Panc1 (cell line): ENCODE results near the gene MARK2. TPM values are rescaled to one million over a fixed set of nuclear protein-coding genes. Genes with fewer than 3 reads are reported as not detected.

Source experiments
- ATAC-seq: fragments of 200-7000 bp; cut with Tn5 transposase; 2 replicates; pipeline ENCODE4 v1.9.1; 2020; ENCODE audit warnings: mild to moderate bottlenecking, moderate library complexity
- BruUV-seq: library from RNA; stranded (reverse); fragments of 400-500 nt; replicated peaks from 2 replicates; lab custom pipeline; 2021; lab: Mats Ljungman, UMichigan
- CTCF ChIA-PET: fragments of 300-600 bp; sonication (Branson Sonifier 250); formaldehyde crosslinking; loops from one replicate; lab custom pipeline; 2022; ENCODE audit warnings: antibody characterized with exemption; lab: Charles Lee
- POLR2A ChIA-PET: fragments of 300-600 bp; sonication (Branson Sonifier 250); formaldehyde crosslinking; loops from one replicate; lab custom pipeline; 2022; ENCODE audit warnings: antibody characterized with exemption; lab: Charles Lee
- DNase-seq: peaks from one replicate; pipeline ENCODE4 v3.0.0-alpha.2; 2010; ENCODE audit warnings: low read depth, low spot score
- H3K27ac ChIP-seq: 2 replicates; pipeline ENCODE4 v1.5.1; 2011; ENCODE audit warnings: mild to moderate bottlenecking, low read length, inconsistent platforms
- H3K27me3 ChIP-seq: fragments of 200-500 bp; sonication (Bioruptor generic); 2 replicates; pipeline ENCODE4 v1.6.0; 2014; ENCODE audit warnings: low read length, inconsistent platforms; ENCODE audit not compliant: control insufficient read depth, insufficient read depth
- H3K36me3 ChIP-seq: fragments of 200-500 bp; sonication (Bioruptor generic); 2 replicates; pipeline ENCODE4 v1.5.1; 2014; ENCODE audit warnings: inconsistent platforms, mild to moderate bottlenecking, low read length, moderate library complexity; ENCODE audit not compliant: control insufficient read depth, insufficient read depth
- H3K4me1 ChIP-seq: 2 replicates; pipeline ENCODE4 v1.5.1; 2011; ENCODE audit warnings: inconsistent platforms, mild to moderate bottlenecking, low read length, moderate library complexity; ENCODE audit not compliant: control insufficient read depth, insufficient read depth
- H3K4me3 ChIP-seq, 2 experiments: 2 replicates each; pipeline ENCODE4 v1.5.1; 2011 to 2012; ENCODE audit warnings: low read depth in 2 of 2, low read length in 2 of 2, mild to moderate bottlenecking in 2 of 2, inconsistent platforms in 1 of 2, moderate library complexity in 1 of 2
- H3K9me3 ChIP-seq: fragments of 200-500 bp; sonication (Bioruptor generic); 2 replicates; pipeline ENCODE4 v1.5.1; 2014; ENCODE audit warnings: low read depth, mild to moderate bottlenecking, inconsistent platforms, low read length, moderate library complexity; ENCODE audit not compliant: control insufficient read depth, insufficient read depth
- POLR2AphosphoS5 ChIP-seq: IDR thresholded peaks from 2 replicates; pipeline ENCODE4 v1.6.1; 2012; ENCODE audit warnings: mild to moderate bottlenecking, low read depth, low read length, moderate library complexity
- SIN3A ChIP-seq: IDR thresholded peaks from 2 replicates; pipeline ENCODE4 v1.6.1; 2012; ENCODE audit warnings: low read depth, mild to moderate bottlenecking, low read length, moderate library complexity, borderline replicate concordance; ENCODE audit not compliant: insufficient read depth
- TCF7L2 ChIP-seq: IDR thresholded peaks from 2 replicates; pipeline ENCODE4 v1.6.1; 2011; ENCODE audit warnings: mild to moderate bottlenecking, low read depth, low read length, inconsistent platforms
- in situ Hi-C: cut with HindIII; loops from 2 replicates; pipeline ENCODE4 v1.10.0; 2016; ENCODE audit warnings: low sequenced_read_pairs, low pct_unique_long_range_greater_than_20kb
- intact Hi-C: fragments of 100-400 bp; cut with micrococcal nuclease; formaldehyde crosslinking; loops from one replicate; pipeline ENCODE4 v1.10.0; 2022; ENCODE audit not compliant: unreplicated experiment
- total RNA-seq: library from RNA; stranded (reverse); gene quantifications from one replicate; pipeline ENCODE4 v1.2.1, GENCODE V29; 2021; ENCODE audit not compliant: unreplicated experiment
- TF ChIP-seq, protein P1 (sequence below): fragments of 450-650 bp; IDR thresholded peaks from 2 replicates; pipeline ENCODE4 v1.5.1; 2017; ENCODE audit warnings: mild to moderate bottlenecking
- TF ChIP-seq, protein P2 (sequence below), 2 experiments: IDR thresholded peaks; 2 replicates each; pipeline ENCODE4 v1.6.1; 2011 to 2012; ENCODE audit warnings: low read depth in 2 of 2, control low read depth in 1 of 2, low read length in 1 of 2, mild to moderate bottlenecking in 1 of 2, moderate library complexity in 1 of 2; ENCODE audit not compliant: insufficient read depth in 1 of 2

Gene MARK2
- total RNA-seq, 1 experiment from 2014 or later = 41.1 TPM

DNA sequence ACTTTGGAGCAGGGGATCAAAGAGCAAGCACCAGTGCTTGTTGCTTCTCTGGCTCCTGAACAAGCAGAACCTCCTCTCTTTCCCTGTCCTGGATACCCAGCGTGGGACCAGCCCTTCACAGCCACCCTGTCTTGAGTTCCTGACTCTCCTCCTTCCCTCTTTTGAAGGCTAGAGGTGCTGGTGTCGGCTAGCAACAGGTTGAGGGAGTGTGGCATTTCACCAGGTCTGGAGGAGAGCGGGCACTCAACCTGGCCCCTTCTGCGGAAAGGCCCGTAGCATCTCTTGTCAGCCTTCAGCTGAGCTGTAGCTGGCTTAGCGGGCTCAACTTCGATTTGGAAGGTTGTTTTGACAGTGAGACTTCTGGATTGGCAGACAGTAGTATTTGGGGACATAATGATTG is 51.5 kb downstream of the MARK2 start:
- DNase-seq (no peak), ATAC-seq (no peak)
- in situ Hi-C loops (no loop called here), intact Hi-C loops (no loop called here)
- no peaks in the 10 kb centered on the region for H3K9me3 ChIP-seq
- BruUV-seq = no TSS peak
- 0 out of 2 replicates have a peak, but pooled peaks cover under 1% of the 10 kb centered on the region for H3K36me3 ChIP-seq
- H3K27me3 ChIP-seq = no peaks in the 10 kb centered on the region
- TF ChIP-seq POLR2AphosphoS5 (no peak), TCF7L2 (no peak), SIN3A (no peak)
- TF ChIP-seq, protein P1, sequence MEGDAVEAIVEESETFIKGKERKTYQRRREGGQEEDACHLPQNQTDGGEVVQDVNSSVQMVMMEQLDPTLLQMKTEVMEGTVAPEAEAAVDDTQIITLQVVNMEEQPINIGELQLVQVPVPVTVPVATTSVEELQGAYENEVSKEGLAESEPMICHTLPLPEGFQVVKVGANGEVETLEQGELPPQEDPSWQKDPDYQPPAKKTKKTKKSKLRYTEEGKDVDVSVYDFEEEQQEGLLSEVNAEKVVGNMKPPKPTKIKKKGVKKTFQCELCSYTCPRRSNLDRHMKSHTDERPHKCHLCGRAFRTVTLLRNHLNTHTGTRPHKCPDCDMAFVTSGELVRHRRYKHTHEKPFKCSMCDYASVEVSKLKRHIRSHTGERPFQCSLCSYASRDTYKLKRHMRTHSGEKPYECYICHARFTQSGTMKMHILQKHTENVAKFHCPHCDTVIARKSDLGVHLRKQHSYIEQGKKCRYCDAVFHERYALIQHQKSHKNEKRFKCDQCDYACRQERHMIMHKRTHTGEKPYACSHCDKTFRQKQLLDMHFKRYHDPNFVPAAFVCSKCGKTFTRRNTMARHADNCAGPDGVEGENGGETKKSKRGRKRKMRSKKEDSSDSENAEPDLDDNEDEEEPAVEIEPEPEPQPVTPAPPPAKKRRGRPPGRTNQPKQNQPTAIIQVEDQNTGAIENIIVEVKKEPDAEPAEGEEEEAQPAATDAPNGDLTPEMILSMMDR = no peak
- TF ChIP-seq, protein P2, sequence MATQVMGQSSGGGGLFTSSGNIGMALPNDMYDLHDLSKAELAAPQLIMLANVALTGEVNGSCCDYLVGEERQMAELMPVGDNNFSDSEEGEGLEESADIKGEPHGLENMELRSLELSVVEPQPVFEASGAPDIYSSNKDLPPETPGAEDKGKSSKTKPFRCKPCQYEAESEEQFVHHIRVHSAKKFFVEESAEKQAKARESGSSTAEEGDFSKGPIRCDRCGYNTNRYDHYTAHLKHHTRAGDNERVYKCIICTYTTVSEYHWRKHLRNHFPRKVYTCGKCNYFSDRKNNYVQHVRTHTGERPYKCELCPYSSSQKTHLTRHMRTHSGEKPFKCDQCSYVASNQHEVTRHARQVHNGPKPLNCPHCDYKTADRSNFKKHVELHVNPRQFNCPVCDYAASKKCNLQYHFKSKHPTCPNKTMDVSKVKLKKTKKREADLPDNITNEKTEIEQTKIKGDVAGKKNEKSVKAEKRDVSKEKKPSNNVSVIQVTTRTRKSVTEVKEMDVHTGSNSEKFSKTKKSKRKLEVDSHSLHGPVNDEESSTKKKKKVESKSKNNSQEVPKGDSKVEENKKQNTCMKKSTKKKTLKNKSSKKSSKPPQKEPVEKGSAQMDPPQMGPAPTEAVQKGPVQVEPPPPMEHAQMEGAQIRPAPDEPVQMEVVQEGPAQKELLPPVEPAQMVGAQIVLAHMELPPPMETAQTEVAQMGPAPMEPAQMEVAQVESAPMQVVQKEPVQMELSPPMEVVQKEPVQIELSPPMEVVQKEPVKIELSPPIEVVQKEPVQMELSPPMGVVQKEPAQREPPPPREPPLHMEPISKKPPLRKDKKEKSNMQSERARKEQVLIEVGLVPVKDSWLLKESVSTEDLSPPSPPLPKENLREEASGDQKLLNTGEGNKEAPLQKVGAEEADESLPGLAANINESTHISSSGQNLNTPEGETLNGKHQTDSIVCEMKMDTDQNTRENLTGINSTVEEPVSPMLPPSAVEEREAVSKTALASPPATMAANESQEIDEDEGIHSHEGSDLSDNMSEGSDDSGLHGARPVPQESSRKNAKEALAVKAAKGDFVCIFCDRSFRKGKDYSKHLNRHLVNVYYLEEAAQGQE (IDR thresholded peaks at IDR 0.05; ENCODE audit: insufficient read depth in 1 of 2, low read depth in 2 of 2, low read length in 1 of 2) = no peak
- CTCF ChIA-PET = interaction anchor here (0.6 kb wide), 1 partner anchor 11 kb away, joined by 5 read pairs; no protein-coding TSS in a partner anchor
- H3K4me1 ChIP-seq = peaks cover 15% of the 10 kb centered on the region
- POLR2A ChIA-PET = no interaction called here
- H3K4me3 ChIP-seq = no peak overlapping the region
- no peak overlapping the region for H3K27ac ChIP-seq

DNA sequence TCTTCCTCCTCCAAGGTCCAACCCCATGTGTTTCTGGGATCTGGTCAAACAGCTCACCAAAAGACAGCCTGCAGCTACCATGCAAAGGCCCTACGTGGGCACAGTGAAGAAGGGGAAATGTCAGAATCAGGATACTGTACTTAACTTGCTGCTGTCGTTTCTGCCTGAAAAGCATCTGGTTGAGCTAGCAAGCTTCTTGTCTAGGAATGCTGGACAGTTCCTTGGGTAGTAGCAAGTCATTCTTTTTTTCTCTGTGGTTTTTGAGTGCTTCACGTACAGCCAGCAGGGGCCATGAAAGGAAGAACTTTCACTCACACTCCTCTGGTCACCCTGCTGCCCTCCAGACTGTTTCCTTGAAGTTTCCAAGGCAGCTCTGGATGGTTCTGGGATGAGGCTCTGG is 53.3 kb downstream of the MARK2 start:
- no peak overlapping the region for H3K4me3 ChIP-seq
- no TSS peak for BruUV-seq
- H3K27me3 ChIP-seq = no peaks in the 10 kb centered on the region
- H3K36me3 ChIP-seq = peaks cover 2% of the 10 kb centered on the region; the same call in 1 of the 2 replicates
- no peak for TF ChIP-seq POLR2AphosphoS5
- TF ChIP-seq, protein P2 (IDR thresholded peaks at IDR 0.05; ENCODE audit: insufficient read depth in 1 of 2, low read depth in 2 of 2, low read length in 1 of 2) = peak; percentile 73 to 76; a peak in 3 of 4 replicates
- ATAC-seq (no peak), DNase-seq (no peak)
- POLR2A ChIA-PET = no interaction called here
- intact Hi-C loops = no loop called here
- no peak overlapping the region for H3K27ac ChIP-seq
- CTCF ChIA-PET = no interaction called here
- no peaks in the 10 kb centered on the region for H3K9me3 ChIP-seq
- in situ Hi-C loops = no loop called here
- peaks cover 10% of the 10 kb centered on the region for H3K4me1 ChIP-seq
